Astrocyte (in vitro differentiated cells and primary cell): ENCODE results near the gene GBP3. TPM values are rescaled to one million over a fixed set of nuclear protein-coding genes. Genes with fewer than 3 reads are reported as not detected.
"Not testable (repeated sequence)": the region's sequence is repeated elsewhere in the genome, so short reads cannot be mapped to it uniquely, and the experiment has no call there.

ENCODE experiments used
- DNase-seq: peaks from one replicate; pipeline ENCODE4 v3.0.0-alpha.2; 2010; ENCODE audit warnings: low read depth
- FAIRE-seq: peaks from 2 replicates; lab custom pipeline; 2011; peaks lifted over from hg19 to GRCh38; lab: Jason Lieb, UNC
- H2AFZ ChIP-seq: 2 replicates; pipeline ENCODE4 v1.6.0; 2012; ENCODE audit warnings: low read depth, low read length, inconsistent platforms
- H3K27ac ChIP-seq: 2 replicates; pipeline ENCODE4 v1.5.1; 2011; ENCODE audit warnings: low read depth, low read length, inconsistent platforms
- H3K27me3 ChIP-seq: 2 replicates; pipeline ENCODE4 v1.6.0; 2011; ENCODE audit warnings: low read length, inconsistent platforms; ENCODE audit not compliant: insufficient read depth
- H3K36me3 ChIP-seq: 2 replicates; pipeline ENCODE4 v1.5.1; 2011; ENCODE audit warnings: low read length, inconsistent platforms; ENCODE audit not compliant: insufficient read depth
- H3K4me1 ChIP-seq: 2 replicates; pipeline ENCODE4 v1.5.1; 2011; ENCODE audit warnings: low read length, inconsistent platforms; ENCODE audit not compliant: insufficient read depth
- H3K4me2 ChIP-seq: 2 replicates; pipeline ENCODE4 v1.6.0; 2012; ENCODE audit warnings: low read length, inconsistent platforms
- H3K4me3 ChIP-seq: 2 replicates; pipeline ENCODE4 v1.5.1; 2011; ENCODE audit warnings: low read depth, mild to moderate bottlenecking, low read length, inconsistent platforms; ENCODE audit not compliant: insufficient read depth
- H3K79me2 ChIP-seq: 2 replicates; pipeline ENCODE4 v1.6.0; 2012; ENCODE audit warnings: mild to moderate bottlenecking, low read length, inconsistent platforms; ENCODE audit not compliant: insufficient read depth
- H3K9ac ChIP-seq: 2 replicates; pipeline ENCODE4 v1.6.0; 2012; ENCODE audit warnings: mild to moderate bottlenecking, low read length, inconsistent platforms
- H3K9me3 ChIP-seq: 2 replicates; pipeline ENCODE4 v1.5.1; 2012; ENCODE audit warnings: low read depth, mild to moderate bottlenecking, low read length, inconsistent platforms; ENCODE audit not compliant: insufficient read depth
- H4K20me1 ChIP-seq: 2 replicates; pipeline ENCODE4 v1.6.0; 2012; ENCODE audit warnings: low read length, inconsistent platforms; ENCODE audit not compliant: insufficient read depth
- H3K27ac Mint-ChIP-seq: one replicate; pipeline ENCODE4 v1.8.0; 2021; ENCODE audit warnings: mild to moderate bottlenecking, mixed read lengths; ENCODE audit not compliant: unreplicated experiment
- H3K27me3 Mint-ChIP-seq: one replicate; pipeline ENCODE4 v1.8.0; 2021; ENCODE audit warnings: low read depth, mixed read lengths; ENCODE audit not compliant: unreplicated experiment
- H3K36me3 Mint-ChIP-seq: one replicate; pipeline ENCODE4 v1.8.0; 2021; ENCODE audit warnings: low read depth, mixed read lengths; ENCODE audit not compliant: unreplicated experiment
- H3K4me1 Mint-ChIP-seq: one replicate; pipeline ENCODE4 v1.8.0; 2021; ENCODE audit warnings: low read depth, mixed read lengths; ENCODE audit not compliant: unreplicated experiment
- H3K4me3 Mint-ChIP-seq: one replicate; pipeline ENCODE4 v1.8.0; 2021; ENCODE audit warnings: mild to moderate bottlenecking, moderate library complexity, mixed read lengths; ENCODE audit not compliant: unreplicated experiment
- H3K9me3 Mint-ChIP-seq: one replicate; pipeline ENCODE4 v1.8.0; 2021; ENCODE audit warnings: mild to moderate bottlenecking, mixed read lengths; ENCODE audit not compliant: unreplicated experiment
- EZH2 ChIP-seq: IDR thresholded peaks from 2 replicates; pipeline ENCODE4 v1.6.1; 2012; ENCODE audit warnings: mild to moderate bottlenecking, low read length, inconsistent platforms; ENCODE audit not compliant: insufficient read depth
- total RNA-seq: library from RNA; stranded (reverse); gene quantifications from 2 replicates; pipeline ENCODE4 v1.2.1, GENCODE V29; 2021
- TF ChIP-seq, protein P1 (sequence below): IDR thresholded peaks from 2 replicates; pipeline ENCODE4 v1.5.1; 2011; ENCODE audit warnings: low read depth, mild to moderate bottlenecking, inconsistent platforms, low read length, moderate library complexity; ENCODE audit not compliant: insufficient read depth

The GBP3 gene
- total RNA-seq, 1 donor from 2014 or later = 30.3 TPM

GRCh38 chr1:89049187-89049586, 26.5 kb upstream of the GBP3 start:
- not testable (repeated sequence) for H3K9me3 Mint-ChIP-seq, H3K27ac ChIP-seq, H3K9me3 ChIP-seq, H3K79me2 ChIP-seq, H4K20me1 ChIP-seq, DNase-seq, H3K36me3 Mint-ChIP-seq, FAIRE-seq, H3K9ac ChIP-seq, H3K4me3 ChIP-seq, H3K27me3 Mint-ChIP-seq, H3K4me3 Mint-ChIP-seq, H3K4me1 Mint-ChIP-seq, H3K27ac Mint-ChIP-seq, H3K27me3 ChIP-seq, H2AFZ ChIP-seq, H3K4me1 ChIP-seq, H3K4me2 ChIP-seq
- peaks cover 12% of the 10 kb centered on the region for H3K36me3 ChIP-seq

GRCh38 chr1:89047734-89048133, 25.1 kb upstream of the GBP3 start:
- H2AFZ ChIP-seq = no peak overlapping the region
- Mint-ChIP-seq H3K4me3 (no peak overlapping the region), H3K4me1 (no peaks in the 10 kb centered on the region), H3K27ac (peak overlapping the region; percentile 12), H3K9me3 (no peaks in the 10 kb centered on the region), H3K27me3 (no peaks in the 10 kb centered on the region), H3K36me3 (peaks cover 3% of the 10 kb centered on the region)
- H3K4me1 ChIP-seq = peaks cover 4% of the 10 kb centered on the region
- peak overlapping the region; percentile 56 for H3K27ac ChIP-seq
- FAIRE-seq (peak; percentile 23), DNase-seq (peak; percentile 92)
- TF ChIP-seq EZH2 = no peak
- TF ChIP-seq, protein P1, sequence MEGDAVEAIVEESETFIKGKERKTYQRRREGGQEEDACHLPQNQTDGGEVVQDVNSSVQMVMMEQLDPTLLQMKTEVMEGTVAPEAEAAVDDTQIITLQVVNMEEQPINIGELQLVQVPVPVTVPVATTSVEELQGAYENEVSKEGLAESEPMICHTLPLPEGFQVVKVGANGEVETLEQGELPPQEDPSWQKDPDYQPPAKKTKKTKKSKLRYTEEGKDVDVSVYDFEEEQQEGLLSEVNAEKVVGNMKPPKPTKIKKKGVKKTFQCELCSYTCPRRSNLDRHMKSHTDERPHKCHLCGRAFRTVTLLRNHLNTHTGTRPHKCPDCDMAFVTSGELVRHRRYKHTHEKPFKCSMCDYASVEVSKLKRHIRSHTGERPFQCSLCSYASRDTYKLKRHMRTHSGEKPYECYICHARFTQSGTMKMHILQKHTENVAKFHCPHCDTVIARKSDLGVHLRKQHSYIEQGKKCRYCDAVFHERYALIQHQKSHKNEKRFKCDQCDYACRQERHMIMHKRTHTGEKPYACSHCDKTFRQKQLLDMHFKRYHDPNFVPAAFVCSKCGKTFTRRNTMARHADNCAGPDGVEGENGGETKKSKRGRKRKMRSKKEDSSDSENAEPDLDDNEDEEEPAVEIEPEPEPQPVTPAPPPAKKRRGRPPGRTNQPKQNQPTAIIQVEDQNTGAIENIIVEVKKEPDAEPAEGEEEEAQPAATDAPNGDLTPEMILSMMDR = no peak
- peaks cover 7% of the 10 kb centered on the region for H3K36me3 ChIP-seq
- H3K27me3 ChIP-seq = no peaks in the 10 kb centered on the region
- no peak overlapping the region for H3K9ac ChIP-seq
- no peak overlapping the region for H3K4me2 ChIP-seq
- H3K4me3 ChIP-seq = no peak overlapping the region
- H3K79me2 ChIP-seq = no peaks in the 10 kb centered on the region
- no peaks in the 10 kb centered on the region for H4K20me1 ChIP-seq
- peaks cover 6% of the 10 kb centered on the region for H3K9me3 ChIP-seq

- H3K27me3 ChIP-seq, H3K4me1 Mint-ChIP-seq, H3K27me3 Mint-ChIP-seq, H3K9me3 Mint-ChIP-seq, H3K36me3 ChIP-seq, H3K27ac Mint-ChIP-seq, H3K9ac ChIP-seq, H3K4me3 ChIP-seq, H3K4me3 Mint-ChIP-seq, H4K20me1 ChIP-seq, H3K79me2 ChIP-seq, H2AFZ ChIP-seq, H3K9me3 ChIP-seq, DNase-seq, H3K4me1 ChIP-seq, H3K4me2 ChIP-seq, H3K36me3 Mint-ChIP-seq: not testable (repeated sequence)
- peak overlapping the region; percentile 56 for H3K27ac ChIP-seq
- peak; percentile 59 for FAIRE-seq
Measured at GRCh38 chr1:89046318-89047183, 23.9 kb upstream of the GBP3 start.
